Kidney (tissue), 14 donors: ENCODE data around the gene HHIPL1. TPM values are rescaled to one million over a fixed set of nuclear protein-coding genes. Genes with fewer than 3 reads are reported as not detected.

Experiments used
- DNase-seq, 5 donors: peaks; one replicate each; pipeline ENCODE4 v3.0.0-alpha.2; 2013 to 2020
- FAIRE-seq: peaks from 2 replicates; lab custom pipeline; 2012; peaks lifted over from hg19 to GRCh38; lab: Jason Lieb, UNC
- H3K27ac ChIP-seq, 2 donors: one replicate each; pipeline ENCODE4 v1.7.0; 2013; ENCODE audit warnings: low read depth in 2 of 2, low read length in 2 of 2, inconsistent platforms in 1 of 2
- H3K27me3 ChIP-seq: one replicate; pipeline ENCODE4 v1.7.1; 2013; ENCODE audit warnings: low read length, inconsistent platforms; ENCODE audit not compliant: control insufficient read depth, insufficient read depth
- H3K36me3 ChIP-seq, 3 donors: one replicate each; pipeline versions ENCODE4 v1.7.0 to v1.7.1; 2013; ENCODE audit warnings: low read length in 3 of 3, control low read depth in 1 of 3, inconsistent platforms in 1 of 3; ENCODE audit not compliant: insufficient read depth in 3 of 3, control insufficient read depth in 2 of 3
- H3K4me1 ChIP-seq, 3 donors: one replicate each; pipeline versions ENCODE4 v1.7.0 to v1.7.1; 2013; ENCODE audit warnings: low read length in 3 of 3, inconsistent platforms in 1 of 3, low read depth in 1 of 3; ENCODE audit not compliant: control insufficient read depth in 2 of 3, insufficient read depth in 2 of 3
- H3K4me3 ChIP-seq, 3 donors: one replicate each; pipeline versions ENCODE4 v1.7.0 to v1.8.1; 2013; ENCODE audit warnings: low read length in 3 of 3, control low read depth in 1 of 3, inconsistent platforms in 1 of 3
- H3K9ac ChIP-seq, 3 donors: one replicate each; pipeline versions ENCODE4 v1.7.0 to v1.7.1; 2013; ENCODE audit warnings: low read length in 3 of 3, control low read depth in 1 of 3, inconsistent platforms in 1 of 3
- H3K9me3 ChIP-seq, 3 donors: one replicate each; pipeline versions ENCODE4 v1.7.0 to v1.7.1; 2013; ENCODE audit warnings: low read length in 3 of 3, control low read depth in 1 of 3, inconsistent platforms in 1 of 3; ENCODE audit not compliant: control insufficient read depth in 2 of 3, insufficient read depth in 1 of 3
- intact Hi-C: fragments of 100-400 bp; cut with DNase I; formaldehyde crosslinking; loops from one replicate; pipeline ENCODE4 v1.11.1; 2022
- polyA plus RNA-seq: library from polyadenylated mRNA; stranded (reverse); fragments of 350-450 nt; fragmentation: Illumina TruSeq; extraction: RNeasy Lipid Tissue Mini Kit (QIAGEN cat#74804); gene quantifications from one replicate; pipeline ENCODE4 v1.2.3, GENCODE V29; 2014; ENCODE audit warnings: low read depth, low replicate concordance; ENCODE audit not compliant: insufficient read depth
- total RNA-seq: library from RNA; stranded (reverse); fragmentation: NEBNext Ultra II Directional; extraction: Animal tissue kit (Norgen Biotek cat#: 25700); gene quantifications from one replicate; pipeline ENCODE4 v1.2.1, GENCODE V29; 2021
- TF ChIP-seq, protein P1 (sequence below): IDR thresholded peaks from 3 replicates; pipeline ENCODE4 v1.5.1; 2012; ENCODE audit warnings: mild to moderate bottlenecking, moderate library complexity, borderline replicate concordance; ENCODE audit not compliant: insufficient read depth; ENCODE audit errors: extremely low read depth
- donor health status: control.
- donor health status: control.
- donor health status: control.
- donor health status: control.
- donor health status: control.
- donor health status: DM: yes; HTN: yes; CAD: no.
- donor health status: Normal renal cell carcinoma (clear cell type).

The HHIPL1 gene
- total and polyA plus RNA-seq, 2 donors from 2014 or later, result 0.32 to 0.88 TPM

- TF ChIP-seq, protein P1, sequence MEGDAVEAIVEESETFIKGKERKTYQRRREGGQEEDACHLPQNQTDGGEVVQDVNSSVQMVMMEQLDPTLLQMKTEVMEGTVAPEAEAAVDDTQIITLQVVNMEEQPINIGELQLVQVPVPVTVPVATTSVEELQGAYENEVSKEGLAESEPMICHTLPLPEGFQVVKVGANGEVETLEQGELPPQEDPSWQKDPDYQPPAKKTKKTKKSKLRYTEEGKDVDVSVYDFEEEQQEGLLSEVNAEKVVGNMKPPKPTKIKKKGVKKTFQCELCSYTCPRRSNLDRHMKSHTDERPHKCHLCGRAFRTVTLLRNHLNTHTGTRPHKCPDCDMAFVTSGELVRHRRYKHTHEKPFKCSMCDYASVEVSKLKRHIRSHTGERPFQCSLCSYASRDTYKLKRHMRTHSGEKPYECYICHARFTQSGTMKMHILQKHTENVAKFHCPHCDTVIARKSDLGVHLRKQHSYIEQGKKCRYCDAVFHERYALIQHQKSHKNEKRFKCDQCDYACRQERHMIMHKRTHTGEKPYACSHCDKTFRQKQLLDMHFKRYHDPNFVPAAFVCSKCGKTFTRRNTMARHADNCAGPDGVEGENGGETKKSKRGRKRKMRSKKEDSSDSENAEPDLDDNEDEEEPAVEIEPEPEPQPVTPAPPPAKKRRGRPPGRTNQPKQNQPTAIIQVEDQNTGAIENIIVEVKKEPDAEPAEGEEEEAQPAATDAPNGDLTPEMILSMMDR, result no peak
- no peaks in the 10 kb centered on the region for H3K27me3 ChIP-seq
- intact Hi-C loops, result no loop called here
- peak in 2 of 5 donors; percentile 51 to 61 for DNase-seq
- peak overlapping the region; percentile 66 to 71 for H3K27ac ChIP-seq
- peaks cover 0 to 37% (median 22%) of the 10 kb centered on the region in 3 donors for H3K4me1 ChIP-seq
- H3K36me3 ChIP-seq, result no peaks in the 10 kb centered on the region
- no peak for FAIRE-seq
- H3K9me3 ChIP-seq, result no peaks in the 10 kb centered on the region
- peak overlapping the region in 1 of 3 donors; percentile 69 for H3K9ac ChIP-seq
- H3K4me3 ChIP-seq, result peak overlapping the region; percentile 52 to 76 (median 67)
Measured at GRCh38 chr14:99602054-99602787, 42.7 kb upstream of the HHIPL1 start.

DNA sequence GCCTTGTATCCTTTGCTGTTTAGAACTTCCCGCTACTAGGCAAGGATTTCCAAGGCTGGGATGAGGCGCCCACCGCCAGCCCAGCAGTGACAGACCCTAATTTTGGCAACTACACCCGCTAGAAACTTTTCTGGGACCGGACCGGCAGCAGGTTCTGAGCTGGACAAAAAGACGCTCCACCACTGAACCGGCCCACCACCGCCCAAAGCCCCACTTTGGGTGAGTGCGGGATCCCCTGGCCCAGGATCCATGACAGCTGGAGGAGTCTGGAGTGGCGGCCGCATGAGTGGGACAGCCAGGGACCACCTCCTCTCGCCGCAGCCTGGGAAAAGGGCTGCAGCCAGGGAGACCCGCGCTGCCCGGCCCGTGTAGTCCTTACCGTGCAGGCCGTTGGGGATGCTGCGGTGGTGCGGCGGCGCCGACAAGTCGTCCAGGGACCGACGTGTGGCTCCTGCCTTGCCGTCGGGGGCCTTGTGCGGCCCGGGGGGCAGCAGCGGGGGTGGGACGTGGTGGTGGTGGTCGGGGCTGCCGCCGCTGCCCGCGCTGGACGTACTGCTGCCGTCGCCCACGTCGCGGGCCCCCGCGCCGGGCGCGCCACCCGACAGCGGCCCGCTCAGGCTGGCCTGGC is 42.0 kb upstream of the HHIPL1 start:
- Histone ChIP-seq H3K9me3 (no peaks in the 10 kb centered on the region), H3K4me1 (peaks cover 0 to 35% (median 22%) of the 10 kb centered on the region in 3 donors), H3K36me3 (no peaks in the 10 kb centered on the region), H3K27ac (peak overlapping the region; percentile 66 to 71), H3K4me3 (peak overlapping the region; percentile 52 to 76 (median 67)), H3K9ac (no peak overlapping the region), H3K27me3 (no peaks in the 10 kb centered on the region)
- DNase-seq, result peak in 1 of 5 donors; percentile 27
- no peak for FAIRE-seq
- TF ChIP-seq, protein P1, result no peak
- intact Hi-C loops, result no loop called here

DNA sequence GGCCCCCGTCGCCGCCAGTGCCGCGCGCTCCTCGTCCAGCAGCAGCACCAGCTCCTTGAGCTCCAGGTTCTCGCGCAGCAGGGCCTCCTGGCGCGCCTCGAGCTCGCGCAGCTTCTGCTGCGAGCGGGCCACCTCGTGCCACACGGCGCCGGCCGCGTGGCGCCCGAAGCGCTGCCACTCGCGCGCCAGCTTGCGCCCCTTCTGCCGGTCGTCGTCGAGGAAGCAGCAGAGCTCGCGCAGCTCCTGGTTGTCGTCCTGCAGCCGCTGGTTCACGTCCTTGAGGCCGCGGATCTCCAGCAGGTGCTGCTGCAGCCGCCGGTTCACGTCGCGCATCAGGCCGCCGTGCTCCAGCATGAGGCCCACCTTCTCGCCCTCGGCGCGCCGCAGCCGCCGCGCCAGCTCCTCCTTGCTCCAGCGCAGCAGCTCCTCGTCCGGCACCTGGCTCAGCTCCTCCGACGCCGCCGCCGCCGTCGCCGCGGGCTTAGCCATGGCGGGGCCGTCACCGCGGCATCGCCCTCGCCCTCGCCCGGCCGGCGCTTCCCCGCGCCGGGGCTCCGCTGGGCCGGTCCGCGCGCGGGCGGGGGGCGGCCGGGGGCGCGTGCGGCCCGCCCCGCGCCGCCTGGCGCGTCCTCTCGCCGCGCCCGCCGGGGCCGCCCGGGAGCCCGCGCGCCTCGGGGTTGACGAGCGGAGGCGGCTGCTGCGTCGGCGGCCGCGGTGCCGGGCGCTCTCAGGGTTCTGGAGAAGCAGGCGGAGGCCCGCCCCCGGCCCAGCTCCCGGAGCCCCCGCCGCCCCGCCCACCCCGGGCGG is 41.3 kb upstream of the HHIPL1 start, which contains the start of gene CCDC85C:
Gene CCDC85C (minus strand): TSS at position 737 of the 807 bp plus-strand sequence. CDS start 248 bp downstream, at position 489.
- peak within 1 kb of the TSS; percentile 74 to 78 for H3K27ac ChIP-seq
- TF ChIP-seq, protein P1, result no peak
- H3K27me3 ChIP-seq, result no peaks in the 10 kb centered on the region
- FAIRE-seq, result no peak
- peaks cover 0 to 31% (median 22%) of the 10 kb centered on the region in 3 donors for H3K4me1 ChIP-seq
- DNase-seq, result peak in 4 of 5 donors; percentile 53 to 83 (median 56)
- peak within 1 kb of the TSS in 1 of 3 donors; percentile 40 for H3K9ac ChIP-seq
- H3K36me3 ChIP-seq, result no peaks in the 10 kb centered on the region
- intact Hi-C loops, result no loop called here
- H3K9me3 ChIP-seq, result no peaks in the 10 kb centered on the region
- peak within 1 kb of the TSS; percentile 55 to 76 (median 67) for H3K4me3 ChIP-seq
